NCI-H524 (cell line): ENCODE data around the gene ZKSCAN8.

Experiments
- DNase-seq, 2 experiments: peaks; one replicate each; lab custom pipeline; 2025; lab: John Stamatoyannopoulos, UW

ZKSCAN8 gene

GRCh38 chr6:28206527-28206926, 64.8 kb downstream of the ZKSCAN8 start:
- DNase-seq, result no peak

- peak in 1 of 2 experiments; percentile 34 for DNase-seq
Observed at GRCh38 chr6:28206928-28207509, 65.3 kb downstream of the ZKSCAN8 start.

- peak in 1 of 2 experiments; percentile 12 for DNase-seq
Observed at GRCh38 chr6:28207510-28208110, 65.9 kb downstream of the ZKSCAN8 start.

DNA sequence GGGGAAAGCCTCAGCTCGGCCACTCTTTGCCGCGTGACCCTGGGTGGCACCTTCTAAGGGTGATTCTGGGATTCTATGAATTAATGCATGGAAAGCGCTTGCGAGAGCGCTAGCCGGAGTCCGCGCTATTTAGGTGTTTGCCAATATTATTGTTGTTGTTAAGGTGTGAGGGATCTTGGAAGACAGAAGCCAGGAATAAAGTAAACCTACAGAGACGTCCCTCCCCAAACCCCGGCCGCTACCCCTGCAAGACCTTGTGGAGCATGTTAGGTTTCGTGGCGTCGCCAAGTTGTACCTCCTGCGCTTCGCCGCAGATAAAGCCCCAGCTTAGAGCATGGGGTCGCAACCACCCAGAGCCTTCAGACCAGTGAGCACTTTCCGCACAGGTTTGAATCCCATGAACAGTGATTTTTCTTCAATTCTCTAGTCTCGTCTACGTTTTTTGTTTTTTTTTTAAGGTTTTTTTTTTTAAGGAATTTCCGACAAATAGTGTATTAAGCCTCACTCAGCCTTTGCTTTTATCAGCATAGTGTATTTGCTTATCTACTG, 66.5 kb downstream of the ZKSCAN8 start:
- DNase-seq, result no peak
